GM18505 (cell line): ENCODE measurements around the gene LMBRD1.
A peak's percentile ranks its signal among the peaks of the same experiment; 100 is the strongest.
"Not testable (repeated sequence)": the region's sequence is repeated elsewhere in the genome, so short reads cannot be mapped to it uniquely, and the experiment has no call there.

Experiments used
- ATAC-seq: cut with Tn5 transposase; IDR thresholded peaks from one replicate; pipeline ENCODE4 v1.9.1; 2021; ENCODE audit not compliant: unreplicated experiment
- POLR2A ChIP-seq: IDR thresholded peaks from 4 replicates; pipeline ENCODE4 v1.6.1; 2011; ENCODE audit warnings: borderline replicate concordance; ENCODE audit not compliant: insufficient read depth, insufficient read length; ENCODE audit errors: extremely low read depth

LMBRD1 gene

GRCh38 chr6:69796642-69797390 is at the start of gene LMBRD1:
Gene LMBRD1, minus strand, starts transcription at chr6:69797010. Its CDS starts 129 bp downstream, at chr6:69796881.
- ATAC-seq = peak; percentile 94

GRCh38 chr6:69846312-69846711 is 49.5 kb upstream of the LMBRD1 start:
- TF ChIP-seq POLR2A = no peak
- no peak for ATAC-seq

More at GRCh38 chr6:69796642-69797390, at the start of gene LMBRD1:
- peak; percentile 54 for TF ChIP-seq POLR2A

GRCh38 chr6:69843189-69843588 is 46.4 kb upstream of the LMBRD1 start:
- no peak for TF ChIP-seq POLR2A
- no peak for ATAC-seq

- TF ChIP-seq POLR2A = no peak
- ATAC-seq = no peak
These were observed 45.1 kb upstream of the LMBRD1 start for GRCh38 chr6:69841862-69842261.

- peak; percentile 89 for ATAC-seq
- no peak for TF ChIP-seq POLR2A
These were observed 38.8 kb upstream of the LMBRD1 start for GRCh38 chr6:69835414-69836179.

GRCh38 chr6:69832558-69832957 is 35.7 kb upstream of the LMBRD1 start:
- ATAC-seq = no peak
- TF ChIP-seq POLR2A = no peak

GRCh38 chr6:69827276-69827893 is 30.6 kb upstream of the LMBRD1 start:
- ATAC-seq = no peak
- TF ChIP-seq POLR2A = no peak

- ATAC-seq = no peak
- no peak for TF ChIP-seq POLR2A
These were observed 29.1 kb upstream of the LMBRD1 start for GRCh38 chr6:69825904-69826303.

- not testable (repeated sequence) for ATAC-seq
These were observed 27.5 kb upstream of the LMBRD1 start for GRCh38 chr6:69824355-69824754.

- no peak for TF ChIP-seq POLR2A
These were observed 23.6 kb upstream of the LMBRD1 start for GRCh38 chr6:69820438-69820837.

GRCh38 chr6:69820018-69820417 is 23.2 kb upstream of the LMBRD1 start:
- no peak for TF ChIP-seq POLR2A
- ATAC-seq = no peak

More at GRCh38 chr6:69820438-69820837, 23.6 kb upstream of the LMBRD1 start:
- ATAC-seq = no peak

- ATAC-seq = no peak
- TF ChIP-seq POLR2A = no peak
These were observed 22.3 kb upstream of the LMBRD1 start for GRCh38 chr6:69819138-69819537.

GRCh38 chr6:69818223-69818930 is 21.6 kb upstream of the LMBRD1 start:
- ATAC-seq = no peak
- no peak for TF ChIP-seq POLR2A
